Progenitor cell of endocrine pancreas (in vitro differentiated cells): ENCODE data around the gene SLC38A10. TPM values are rescaled to one million over a fixed set of nuclear protein-coding genes. Genes with fewer than 3 reads are reported as not detected.

Experiments used
- DNase-seq: peaks from one replicate; pipeline ENCODE4 v3.0.0; 2021; ENCODE audit warnings: low spot score; ENCODE audit not compliant: unreplicated experiment
- H3K27ac Mint-ChIP-seq: 2 replicates; pipeline ENCODE4 v1.8.0; 2021; ENCODE audit warnings: mild to moderate bottlenecking, moderate library complexity, mixed read lengths
- H3K27me3 Mint-ChIP-seq: 2 replicates; pipeline ENCODE4 v1.8.0; 2021; ENCODE audit warnings: mixed read lengths
- H3K36me3 Mint-ChIP-seq: 2 replicates; pipeline ENCODE4 v1.8.0; 2022; ENCODE audit warnings: mixed read lengths; ENCODE audit not compliant: insufficient read depth
- H3K4me1 Mint-ChIP-seq: 2 replicates; pipeline ENCODE4 v1.8.0; 2021; ENCODE audit warnings: low read depth, mixed read lengths
- H3K4me3 Mint-ChIP-seq: 2 replicates; pipeline ENCODE4 v1.8.0; 2021; ENCODE audit warnings: low read depth, mild to moderate bottlenecking, moderate library complexity, mixed read lengths
- H3K9me3 Mint-ChIP-seq: 2 replicates; pipeline ENCODE4 v1.8.0; 2021; ENCODE audit warnings: low read depth, mixed read lengths
- CTCF ChIP-seq: fragments of 200-600 bp; sonication (generic); IDR thresholded peaks from one replicate; pipeline ENCODE4 v1.5.0; 2021; ENCODE audit warnings: antibody characterized with exemption, mild to moderate bottlenecking; ENCODE audit not compliant: unreplicated experiment
- total RNA-seq: library from RNA; stranded (reverse); gene quantifications from 2 replicates; pipeline ENCODE4 v1.2.1, GENCODE V29; 2021

SLC38A10 gene
- total RNA-seq, 1 donor from 2014 or later, result 130 TPM

- H3K4me3 Mint-ChIP-seq, result no peak overlapping the region
- peaks cover 1% of the 10 kb centered on the region for H3K36me3 Mint-ChIP-seq
- H3K9me3 Mint-ChIP-seq, result no peaks in the 10 kb centered on the region
- peak; percentile 74 for TF ChIP-seq CTCF
- no peaks in the 10 kb centered on the region for H3K27me3 Mint-ChIP-seq
- H3K4me1 Mint-ChIP-seq, result peaks cover 10% of the 10 kb centered on the region
- H3K27ac Mint-ChIP-seq, result no peak overlapping the region
- DNase-seq, result peak; percentile 64
These were observed 53.3 kb downstream of the SLC38A10 start for GRCh38 chr17:81241648-81242420.

GRCh38 chr17:81241203-81241602, 53.9 kb downstream of the SLC38A10 start:
- Mint-ChIP-seq H3K27me3 (no peaks in the 10 kb centered on the region), H3K4me3 (peak overlapping the region; percentile 19), H3K9me3 (no peaks in the 10 kb centered on the region), H3K4me1 (peaks cover 10% of the 10 kb centered on the region), H3K36me3 (peaks cover 1% of the 10 kb centered on the region), H3K27ac (no peak overlapping the region)
- no peak for DNase-seq
- no peak for TF ChIP-seq CTCF

- Mint-ChIP-seq H3K36me3 (peaks cover 1% of the 10 kb centered on the region), H3K4me1 (peaks cover 10% of the 10 kb centered on the region), H3K4me3 (peak overlapping the region; percentile 89), H3K9me3 (no peaks in the 10 kb centered on the region), H3K27ac (no peak overlapping the region), H3K27me3 (no peaks in the 10 kb centered on the region)
- no peak for TF ChIP-seq CTCF
- DNase-seq, result no peak
These were observed 54.3 kb downstream of the SLC38A10 start for GRCh38 chr17:81240761-81241160.

GRCh38 chr17:81239714-81240555, 55.2 kb downstream of the SLC38A10 start:
- no peak for TF ChIP-seq CTCF
- H3K36me3 Mint-ChIP-seq, result peaks cover 2% of the 10 kb centered on the region

More at GRCh38 chr17:81239714-81240555, 55.2 kb downstream of the SLC38A10 start:
- H3K4me1 Mint-ChIP-seq, result peaks cover 11% of the 10 kb centered on the region
- H3K27me3 Mint-ChIP-seq, result no peaks in the 10 kb centered on the region
- no peak for DNase-seq
- peak overlapping the region; percentile 89 for H3K4me3 Mint-ChIP-seq
- peak overlapping the region; percentile 94 for H3K27ac Mint-ChIP-seq
- no peaks in the 10 kb centered on the region for H3K9me3 Mint-ChIP-seq
